GM12878 (cell line): Measurements from ENCODE around the gene TSPYL4. TPM values are rescaled to one million over a fixed set of nuclear protein-coding genes. Genes with fewer than 3 reads are reported as not detected.

ENCODE experiments used
- ASH2L ChIP-seq: fragments of 300-600, 200-600 bp; sonication (generic); IDR thresholded peaks from 2 replicates; pipeline ENCODE4 v1.6.1; 2017; ENCODE audit warnings: low read depth, mild to moderate bottlenecking, borderline replicate concordance
- ATF7 ChIP-seq: fragments of 450-650 bp; IDR thresholded peaks from 2 replicates; pipeline ENCODE4 v1.6.1; 2016; ENCODE audit warnings: low read depth, mild to moderate bottlenecking
- CBX5 ChIP-seq: sonication (generic); IDR thresholded peaks from 2 replicates; pipeline ENCODE4 v1.6.1; 2016; ENCODE audit warnings: low read depth, moderate library complexity, mild to moderate bottlenecking, inconsistent platforms
- CHD2 ChIP-seq: IDR thresholded peaks from 2 replicates; pipeline ENCODE4 v1.6.1; 2011; ENCODE audit warnings: low read depth, low read length, improper control_type of control experiment, borderline replicate concordance
- DPF2 ChIP-seq: fragments of 450-650 bp; IDR thresholded peaks from 2 replicates; pipeline ENCODE4 v1.6.1; 2017; ENCODE audit warnings: mild to moderate bottlenecking
- FOXM1 ChIP-seq: IDR thresholded peaks from 2 replicates; pipeline ENCODE4 v1.6.1; 2012; ENCODE audit warnings: low read depth, mild to moderate bottlenecking, inconsistent platforms, low read length, moderate library complexity
- GABPA ChIP-seq: IDR thresholded peaks from 2 replicates; pipeline ENCODE4 v1.6.1; 2014; ENCODE audit warnings: antibody characterized with exemption, low read depth, mild to moderate bottlenecking, inconsistent platforms
- IKZF1 ChIP-seq: fragments of 450-650 bp; conservative IDR thresholded peaks from 2 replicates; pipeline ENCODE4 v1.6.1; 2017; ENCODE audit warnings: antibody characterized with exemption, mild to moderate bottlenecking
- LARP7 ChIP-seq: fragments of 450-650 bp; IDR thresholded peaks from 2 replicates; pipeline ENCODE4 v1.6.1; 2017; ENCODE audit warnings: mild to moderate bottlenecking
- POLR2A ChIP-seq: IDR thresholded peaks from 2 replicates; pipeline ENCODE4 v1.6.1; 2011; ENCODE audit warnings: low read depth, mild to moderate bottlenecking, low read length
- POLR2AphosphoS2 ChIP-seq: IDR thresholded peaks from 2 replicates; pipeline ENCODE4 v1.6.1; 2011; ENCODE audit warnings: low read depth, mild to moderate bottlenecking, low read length, improper control_type of control experiment, moderate library complexity
- POLR2AphosphoS5 ChIP-seq: IDR thresholded peaks from 2 replicates; pipeline ENCODE4 v1.6.1; 2011; ENCODE audit warnings: mild to moderate bottlenecking, low read length, inconsistent platforms
- POU2F2 ChIP-seq: IDR thresholded peaks from 3 replicates; pipeline ENCODE4 v1.6.1; 2011; ENCODE audit warnings: low read depth, mild to moderate bottlenecking, low read length, borderline replicate concordance
- RELA ChIP-seq: fragments of 450-650 bp; IDR thresholded peaks from 2 replicates; pipeline ENCODE4 v1.8.0; 2014; ENCODE audit warnings: borderline replicate concordance; ENCODE audit not compliant: partially characterized antibody
- RELB ChIP-seq: fragments of 450-650 bp; IDR thresholded peaks from 2 replicates; pipeline ENCODE4 v1.6.1; 2017; ENCODE audit warnings: low read depth, mild to moderate bottlenecking, moderate library complexity
- SIN3A ChIP-seq: IDR thresholded peaks from 2 replicates; pipeline ENCODE4 v1.6.1; 2012; ENCODE audit warnings: low read depth, low read length, improper control_type of control experiment
- SMAD5 ChIP-seq: IDR thresholded peaks from 2 replicates; pipeline ENCODE4 v1.6.1; 2016; ENCODE audit warnings: antibody characterized with exemption, low read depth
- STAT3 ChIP-seq: IDR thresholded peaks from 2 replicates; pipeline ENCODE4 v1.6.1; 2011; ENCODE audit warnings: low read depth, low read length, improper control_type of control experiment
- TAF1 ChIP-seq: IDR thresholded peaks from 2 replicates; pipeline ENCODE4 v1.6.1; 2011; ENCODE audit warnings: mild to moderate bottlenecking, low read depth, low read length, borderline replicate concordance
- TBL1XR1 ChIP-seq: IDR thresholded peaks from 2 replicates; pipeline ENCODE4 v1.6.1; 2012; ENCODE audit warnings: low read depth, low read length, improper control_type of control experiment
- polyA plus RNA-seq, 11 experiments: library from polyadenylated mRNA; depleted of rRNA in 4 of 11; unstranded in 6 of 11; stranded (reverse) in 5 of 11; fragments of >200 nt; fragmentation: Nextera tagmentation in 4 of 11; fragmentation: Illumina TruSeq in 1 of 11; extraction: Ambion mirVana in 4 of 11; extraction: Trizol in 1 of 11; gene quantifications; 1 replicate in 1 of 11; 2 replicates in 10 of 11; pipeline versions ENCODE4 v1.2.1 to v1.2.3, GENCODE V29; 2011 to 2016; ENCODE audit warnings: inconsistent platforms in 2 of 11, missing spikeins in 2 of 11, low read depth in 1 of 11
- total RNA-seq, 4 experiments: library from RNA; depleted of rRNA in 3 of 4; stranded (reverse); fragments of >200 nt in 3 of 4; fragmentation: Illumina TruSeq in 1 of 4; extraction: Trizol in 1 of 4; gene quantifications; 2 replicates each; pipeline versions ENCODE4 v1.2.1 to v1.2.3, GENCODE V29; 2013 to 2021
- TF ChIP-seq, protein P1 (sequence below): fragments of 450-650 bp; IDR thresholded peaks from 2 replicates; pipeline ENCODE4 v1.6.1; 2017; ENCODE audit warnings: borderline replicate concordance
- TF ChIP-seq, protein P2 (sequence below): fragments of 450-650 bp; IDR thresholded peaks from 2 replicates; pipeline ENCODE4 v1.6.1; 2016; ENCODE audit warnings: mild to moderate bottlenecking
- TF ChIP-seq, protein P3 (sequence below): fragments of 450-650 bp; conservative IDR thresholded peaks from 2 replicates; pipeline ENCODE4 v1.6.1; 2017; ENCODE audit warnings: mild to moderate bottlenecking, moderate library complexity

TSPYL4 gene
- total and polyA plus RNA-seq, 10 of the 15 experiments (the other 5 are each of a cell fraction or from before 2014, with no cell fraction given): 1.5 to 27.6 (median 20.0) TPM

GRCh38 chr6:116253505-116254296 lies at the start of gene TSPYL4 (continued):
- TF ChIP-seq TBL1XR1 (0 out of 2 replicates have a peak, but pooled peaks have one; percentile 25), CBX5 (no peak), RELB (peak; percentile 62), ASH2L (peak; percentile 82; the same call in 1 of the 2 replicates), SIN3A (0 out of 2 replicates have a peak, but pooled peaks have one; percentile 34), ATF7 (peak; percentile 71), RELA (peak; percentile 35), POLR2A (peak; percentile 84), GABPA (peak; percentile 78), LARP7 (no peak), POLR2AphosphoS5 (peak; percentile 84), CHD2 (peak; percentile 98), POU2F2 (peak; percentile 46; the same call in 2 of the 3 replicates), POLR2AphosphoS2 (no peak; the same call in 1 of the 2 replicates), FOXM1 (no peak), DPF2 (no peak), SMAD5 (peak; percentile 83; the same call in 1 of the 2 replicates), TAF1 (peak; percentile 69; the same call in 1 of the 2 replicates), IKZF1 (peak; percentile 47), STAT3 (no peak)
- TF ChIP-seq, protein P1, sequence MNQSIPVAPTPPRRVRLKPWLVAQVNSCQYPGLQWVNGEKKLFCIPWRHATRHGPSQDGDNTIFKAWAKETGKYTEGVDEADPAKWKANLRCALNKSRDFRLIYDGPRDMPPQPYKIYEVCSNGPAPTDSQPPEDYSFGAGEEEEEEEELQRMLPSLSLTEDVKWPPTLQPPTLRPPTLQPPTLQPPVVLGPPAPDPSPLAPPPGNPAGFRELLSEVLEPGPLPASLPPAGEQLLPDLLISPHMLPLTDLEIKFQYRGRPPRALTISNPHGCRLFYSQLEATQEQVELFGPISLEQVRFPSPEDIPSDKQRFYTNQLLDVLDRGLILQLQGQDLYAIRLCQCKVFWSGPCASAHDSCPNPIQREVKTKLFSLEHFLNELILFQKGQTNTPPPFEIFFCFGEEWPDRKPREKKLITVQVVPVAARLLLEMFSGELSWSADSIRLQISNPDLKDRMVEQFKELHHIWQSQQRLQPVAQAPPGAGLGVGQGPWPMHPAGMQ: peak; percentile 43; the same call in 1 of the 2 replicates
- TF ChIP-seq, protein P2, sequence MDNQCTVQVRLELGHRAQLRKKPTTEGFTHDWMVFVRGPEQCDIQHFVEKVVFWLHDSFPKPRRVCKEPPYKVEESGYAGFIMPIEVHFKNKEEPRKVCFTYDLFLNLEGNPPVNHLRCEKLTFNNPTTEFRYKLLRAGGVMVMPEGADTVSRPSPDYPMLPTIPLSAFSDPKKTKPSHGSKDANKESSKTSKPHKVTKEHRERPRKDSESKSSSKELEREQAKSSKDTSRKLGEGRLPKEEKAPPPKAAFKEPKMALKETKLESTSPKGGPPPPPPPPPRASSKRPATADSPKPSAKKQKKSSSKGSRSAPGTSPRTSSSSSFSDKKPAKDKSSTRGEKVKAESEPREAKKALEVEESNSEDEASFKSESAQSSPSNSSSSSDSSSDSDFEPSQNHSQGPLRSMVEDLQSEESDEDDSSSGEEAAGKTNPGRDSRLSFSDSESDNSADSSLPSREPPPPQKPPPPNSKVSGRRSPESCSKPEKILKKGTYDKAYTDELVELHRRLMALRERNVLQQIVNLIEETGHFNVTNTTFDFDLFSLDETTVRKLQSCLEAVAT: 0 out of 2 replicates have a peak, but pooled peaks have one; percentile 67
- TF ChIP-seq, protein P3, sequence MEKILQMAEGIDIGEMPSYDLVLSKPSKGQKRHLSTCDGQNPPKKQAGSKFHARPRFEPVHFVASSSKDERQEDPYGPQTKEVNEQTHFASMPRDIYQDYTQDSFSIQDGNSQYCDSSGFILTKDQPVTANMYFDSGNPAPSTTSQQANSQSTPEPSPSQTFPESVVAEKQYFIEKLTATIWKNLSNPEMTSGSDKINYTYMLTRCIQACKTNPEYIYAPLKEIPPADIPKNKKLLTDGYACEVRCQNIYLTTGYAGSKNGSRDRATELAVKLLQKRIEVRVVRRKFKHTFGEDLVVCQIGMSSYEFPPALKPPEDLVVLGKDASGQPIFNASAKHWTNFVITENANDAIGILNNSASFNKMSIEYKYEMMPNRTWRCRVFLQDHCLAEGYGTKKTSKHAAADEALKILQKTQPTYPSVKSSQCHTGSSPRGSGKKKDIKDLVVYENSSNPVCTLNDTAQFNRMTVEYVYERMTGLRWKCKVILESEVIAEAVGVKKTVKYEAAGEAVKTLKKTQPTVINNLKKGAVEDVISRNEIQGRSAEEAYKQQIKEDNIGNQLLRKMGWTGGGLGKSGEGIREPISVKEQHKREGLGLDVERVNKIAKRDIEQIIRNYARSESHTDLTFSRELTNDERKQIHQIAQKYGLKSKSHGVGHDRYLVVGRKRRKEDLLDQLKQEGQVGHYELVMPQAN: peak; percentile 68
